HL-60 (cell line): ENCODE measurements around the gene SMDT1.

ENCODE experiments used
- TF ChIP-seq, protein P1 (sequence below): IDR thresholded peaks from one replicate; pipeline ENCODE4 v1.5.1; 2011; ENCODE audit warnings: low read length, control low read depth, inconsistent platforms; ENCODE audit not compliant: insufficient read depth
- TF ChIP-seq, protein P2 (sequence below): IDR thresholded peaks from 2 replicates; pipeline ENCODE4 v1.6.1; 2012; ENCODE audit warnings: low read depth; ENCODE audit not compliant: insufficient replicate concordance

DNA sequence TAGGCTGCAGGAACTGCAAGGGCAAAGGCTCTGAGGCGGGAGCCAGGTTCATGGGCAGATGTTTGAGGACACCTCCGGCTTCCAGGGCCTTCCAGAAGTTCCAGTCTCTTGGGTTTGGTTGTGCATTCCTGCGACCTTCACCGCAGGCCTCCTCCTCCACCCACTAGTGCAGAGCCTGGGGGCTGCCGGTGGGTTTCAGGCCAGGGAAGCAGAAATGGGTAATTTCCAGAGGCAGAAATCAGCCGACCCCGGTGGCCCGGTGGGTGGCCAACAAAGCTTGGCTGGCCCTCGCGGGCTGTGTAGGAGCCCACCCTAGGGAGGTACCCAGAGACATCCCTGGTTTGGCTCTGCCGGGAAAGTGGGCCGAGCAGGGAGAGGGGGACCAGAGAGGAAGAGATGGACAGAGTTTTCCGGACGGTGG is 5.9 kb upstream of the SMDT1 start:
- TF ChIP-seq, protein P1, sequence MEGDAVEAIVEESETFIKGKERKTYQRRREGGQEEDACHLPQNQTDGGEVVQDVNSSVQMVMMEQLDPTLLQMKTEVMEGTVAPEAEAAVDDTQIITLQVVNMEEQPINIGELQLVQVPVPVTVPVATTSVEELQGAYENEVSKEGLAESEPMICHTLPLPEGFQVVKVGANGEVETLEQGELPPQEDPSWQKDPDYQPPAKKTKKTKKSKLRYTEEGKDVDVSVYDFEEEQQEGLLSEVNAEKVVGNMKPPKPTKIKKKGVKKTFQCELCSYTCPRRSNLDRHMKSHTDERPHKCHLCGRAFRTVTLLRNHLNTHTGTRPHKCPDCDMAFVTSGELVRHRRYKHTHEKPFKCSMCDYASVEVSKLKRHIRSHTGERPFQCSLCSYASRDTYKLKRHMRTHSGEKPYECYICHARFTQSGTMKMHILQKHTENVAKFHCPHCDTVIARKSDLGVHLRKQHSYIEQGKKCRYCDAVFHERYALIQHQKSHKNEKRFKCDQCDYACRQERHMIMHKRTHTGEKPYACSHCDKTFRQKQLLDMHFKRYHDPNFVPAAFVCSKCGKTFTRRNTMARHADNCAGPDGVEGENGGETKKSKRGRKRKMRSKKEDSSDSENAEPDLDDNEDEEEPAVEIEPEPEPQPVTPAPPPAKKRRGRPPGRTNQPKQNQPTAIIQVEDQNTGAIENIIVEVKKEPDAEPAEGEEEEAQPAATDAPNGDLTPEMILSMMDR = no peak
- TF ChIP-seq, protein P2, sequence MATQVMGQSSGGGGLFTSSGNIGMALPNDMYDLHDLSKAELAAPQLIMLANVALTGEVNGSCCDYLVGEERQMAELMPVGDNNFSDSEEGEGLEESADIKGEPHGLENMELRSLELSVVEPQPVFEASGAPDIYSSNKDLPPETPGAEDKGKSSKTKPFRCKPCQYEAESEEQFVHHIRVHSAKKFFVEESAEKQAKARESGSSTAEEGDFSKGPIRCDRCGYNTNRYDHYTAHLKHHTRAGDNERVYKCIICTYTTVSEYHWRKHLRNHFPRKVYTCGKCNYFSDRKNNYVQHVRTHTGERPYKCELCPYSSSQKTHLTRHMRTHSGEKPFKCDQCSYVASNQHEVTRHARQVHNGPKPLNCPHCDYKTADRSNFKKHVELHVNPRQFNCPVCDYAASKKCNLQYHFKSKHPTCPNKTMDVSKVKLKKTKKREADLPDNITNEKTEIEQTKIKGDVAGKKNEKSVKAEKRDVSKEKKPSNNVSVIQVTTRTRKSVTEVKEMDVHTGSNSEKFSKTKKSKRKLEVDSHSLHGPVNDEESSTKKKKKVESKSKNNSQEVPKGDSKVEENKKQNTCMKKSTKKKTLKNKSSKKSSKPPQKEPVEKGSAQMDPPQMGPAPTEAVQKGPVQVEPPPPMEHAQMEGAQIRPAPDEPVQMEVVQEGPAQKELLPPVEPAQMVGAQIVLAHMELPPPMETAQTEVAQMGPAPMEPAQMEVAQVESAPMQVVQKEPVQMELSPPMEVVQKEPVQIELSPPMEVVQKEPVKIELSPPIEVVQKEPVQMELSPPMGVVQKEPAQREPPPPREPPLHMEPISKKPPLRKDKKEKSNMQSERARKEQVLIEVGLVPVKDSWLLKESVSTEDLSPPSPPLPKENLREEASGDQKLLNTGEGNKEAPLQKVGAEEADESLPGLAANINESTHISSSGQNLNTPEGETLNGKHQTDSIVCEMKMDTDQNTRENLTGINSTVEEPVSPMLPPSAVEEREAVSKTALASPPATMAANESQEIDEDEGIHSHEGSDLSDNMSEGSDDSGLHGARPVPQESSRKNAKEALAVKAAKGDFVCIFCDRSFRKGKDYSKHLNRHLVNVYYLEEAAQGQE = no peak
